Upper lobe of left lung (tissue), 6 donors: Measurements from ENCODE around the gene SDK1. TPM values are rescaled to one million over a fixed set of nuclear protein-coding genes. Genes with fewer than 3 reads are reported as not detected.
A peak's percentile ranks its signal among the peaks of the same experiment; 100 is the strongest.

ENCODE experiments used
- ATAC-seq, 2 donors: fragments of 200-7000 bp; cut with Tn5 transposase; one replicate each; pipeline ENCODE4 v1.9.1; 2022; ENCODE audit warnings: mild to moderate bottlenecking in 2 of 2, moderate library complexity in 2 of 2; ENCODE audit not compliant: low FRiP score in 2 of 2
- DNase-seq, 2 donors: peaks; one replicate each; pipeline ENCODE4 v3.0.0-alpha.2; 2019 to 2020
- H3K27ac ChIP-seq, 4 donors: fragments of 200-600 bp; sonication (generic); one replicate each; pipeline ENCODE4 v1.5.1; 2016 to 2019
- H3K27me3 ChIP-seq, 4 donors: fragments of 200-600 bp; sonication (generic); one replicate each; pipeline ENCODE4 v1.5.1; 2017 to 2019
- H3K36me3 ChIP-seq, 4 donors: fragments of 200-600 bp; sonication (generic); one replicate each; pipeline ENCODE4 v1.5.1; 2016 to 2019
- H3K4me1 ChIP-seq, 4 donors: fragments of 200-600 bp; sonication (generic); one replicate each; pipeline ENCODE4 v1.5.1; 2018 to 2019
- H3K4me3 ChIP-seq, 4 donors: fragments of 200-600 bp; sonication (generic); one replicate each; pipeline ENCODE4 v1.5.1; 2017 to 2019; ENCODE audit warnings: mild to moderate bottlenecking in 2 of 4, moderate library complexity in 1 of 4
- H3K9me3 ChIP-seq, 4 donors: fragments of 200-600 bp; sonication (generic); one replicate each; pipeline ENCODE4 v1.5.1; 2018 to 2019
- CTCF ChIP-seq, 6 experiments: fragments of 450-650 bp in 4 of 6; fragments of 200-600 bp in 2 of 6; sonication (generic) in 2 of 6; IDR thresholded peaks; one replicate each; pipeline ENCODE4 v1.5.1; 2016 to 2019; ENCODE audit warnings: antibody characterized with exemption in 6 of 6
- EP300 ChIP-seq, 4 donors: sonication (generic); formaldehyde crosslinking; IDR thresholded peaks; one replicate each; pipeline ENCODE4 v1.5.1; 2017; ENCODE audit warnings: antibody characterized with exemption in 4 of 4, control low read depth in 2 of 4
- POLR2A ChIP-seq, 4 donors: fragments of 450-650 bp; IDR thresholded peaks; one replicate each; pipeline ENCODE4 v1.5.1; 2016 to 2017; ENCODE audit warnings: antibody characterized with exemption in 4 of 4, mild to moderate bottlenecking in 2 of 4
- POLR2AphosphoS5 ChIP-seq, 2 donors: sonication (generic); formaldehyde crosslinking; IDR thresholded peaks; one replicate each; pipeline ENCODE4 v1.5.1; 2017; ENCODE audit warnings: antibody characterized with exemption in 2 of 2
- WGBS, 2 donors: methylation state at CpG; one replicate each; pipeline ENCODE4 v1.1.5; 2017 to 2018; 5-methylcytosine and 5-hydroxymethylcytosine counted together
- total RNA-seq, 6 donors: library from RNA; depleted of rRNA in 4 of 6; stranded (reverse); fragments of >200 nt in 4 of 6; gene quantifications; one replicate each; pipeline versions ENCODE4 v1.1.0 to v1.2.1, GENCODE V29; 2016 to 2021
- donor health status: DM: no; HTN: no; CAD: no; lungs with moderate emphysema.
- donor health status: DM: no; HTN: yes; CAD: no; lungs with severe emphysema.

SDK1 gene
- total RNA-seq, 6 donors from 2014 or later: 9.3 to 90.1 (median 11.8) TPM

DNA sequence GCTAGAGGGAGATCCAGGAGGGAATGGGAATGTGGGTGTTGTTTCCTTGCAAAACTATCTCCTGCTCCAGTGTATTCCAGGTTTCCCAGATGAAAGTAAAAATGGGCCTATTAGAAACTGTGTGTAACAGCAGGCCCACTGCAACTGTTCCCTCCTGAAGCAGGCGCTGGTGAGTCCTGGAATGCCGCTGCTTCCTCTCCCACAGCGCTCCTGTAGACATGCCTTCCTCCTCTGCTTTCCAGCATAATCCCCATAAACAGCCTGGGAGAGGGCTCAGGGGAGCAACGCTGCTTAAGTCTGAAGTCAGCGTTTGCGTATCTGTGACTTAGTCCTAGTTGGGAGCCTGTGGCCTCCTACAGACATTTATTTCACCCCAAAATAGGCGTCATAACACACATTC, 830.0 kb downstream of the SDK1 start:
- no peak for ATAC-seq

DNA sequence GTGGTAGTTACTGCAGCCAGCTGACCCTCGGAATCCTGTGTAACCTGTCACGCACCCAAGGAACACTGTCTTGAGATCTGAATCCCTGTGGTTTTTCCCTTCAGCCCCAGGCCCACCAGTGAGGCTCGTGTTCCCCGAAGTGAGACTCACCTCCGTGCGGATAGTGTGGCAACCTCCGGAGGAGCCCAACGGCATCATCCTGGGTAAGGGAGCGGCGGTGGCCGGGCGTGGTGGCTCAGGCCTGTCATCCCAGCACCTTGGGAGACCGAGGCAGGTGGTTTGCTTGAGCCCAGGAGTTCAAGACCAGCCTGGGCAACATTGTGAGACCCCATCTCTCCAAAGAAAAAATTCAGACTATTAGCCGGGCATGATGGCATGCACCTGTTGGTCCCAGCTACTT, 831.2 kb downstream of the SDK1 start:
- DNase-seq (no peak), ATAC-seq (no peak)
- Histone ChIP-seq H3K27ac (no peak overlapping the region), H3K9me3 (no peaks in the 10 kb centered on the region), H3K4me1 (no peaks in the 10 kb centered on the region), H3K27me3 (no peaks in the 10 kb centered on the region), H3K4me3 (no peak overlapping the region), H3K36me3 (no peaks in the 10 kb centered on the region)
- WGBS, 2 donors: 91 to 100% methylated on average over 2 to 14 of the region's 14 CpGs
- TF ChIP-seq EP300 (IDR thresholded peaks at IDR 0.05): no peak
- TF ChIP-seq POLR2A (IDR thresholded peaks at IDR 0.05): no peak
- TF ChIP-seq CTCF (IDR thresholded peaks at IDR 0.05): no peak
- no peak for TF ChIP-seq POLR2AphosphoS5 (IDR thresholded peaks at IDR 0.05)

More for the DNA sequence above, 830.0 kb downstream of the SDK1 start:
- no peak overlapping the region for H3K27ac ChIP-seq
- no peaks in the 10 kb centered on the region for H3K9me3 ChIP-seq
- TF ChIP-seq CTCF (IDR thresholded peaks at IDR 0.05) (no peak), POLR2AphosphoS5 (IDR thresholded peaks at IDR 0.05) (no peak), POLR2A (IDR thresholded peaks at IDR 0.05) (no peak), EP300 (IDR thresholded peaks at IDR 0.05) (no peak)
- no peaks in the 10 kb centered on the region for H3K36me3 ChIP-seq
- no peaks in the 10 kb centered on the region for H3K27me3 ChIP-seq
- 80 to 89% methylated on average over 7 of the region's 7 CpGs for WGBS, 2 donors
- H3K4me1 ChIP-seq: no peaks in the 10 kb centered on the region
- no peak for DNase-seq
- no peak overlapping the region for H3K4me3 ChIP-seq

- H3K27me3 ChIP-seq: no peaks in the 10 kb centered on the region
- no peaks in the 10 kb centered on the region for H3K36me3 ChIP-seq
- H3K9me3 ChIP-seq: no peaks in the 10 kb centered on the region
- 77 to 83% methylated on average over 5 to 8 of the region's 8 CpGs for WGBS, 2 donors
- ATAC-seq (no peak), DNase-seq (no peak)
- H3K4me1 ChIP-seq: no peaks in the 10 kb centered on the region
- H3K27ac ChIP-seq: no peak overlapping the region
- no peak overlapping the region for H3K4me3 ChIP-seq
- TF ChIP-seq POLR2AphosphoS5 (IDR thresholded peaks at IDR 0.05) (no peak), POLR2A (IDR thresholded peaks at IDR 0.05) (no peak), EP300 (IDR thresholded peaks at IDR 0.05) (no peak), CTCF (IDR thresholded peaks at IDR 0.05) (no peak)
Measured at GRCh38 chr7:4133491-4134044, 832.5 kb downstream of the SDK1 start.

- no peaks in the 10 kb centered on the region for H3K4me1 ChIP-seq
- no peaks in the 10 kb centered on the region for H3K27me3 ChIP-seq
- H3K36me3 ChIP-seq: no peaks in the 10 kb centered on the region
- DNase-seq (no peak), ATAC-seq (no peak)
- 77 to 79% methylated on average over 3 to 7 of the region's 7 CpGs for WGBS, 2 donors
- no peaks in the 10 kb centered on the region for H3K9me3 ChIP-seq
- TF ChIP-seq POLR2A (IDR thresholded peaks at IDR 0.05) (no peak), POLR2AphosphoS5 (IDR thresholded peaks at IDR 0.05) (no peak), EP300 (IDR thresholded peaks at IDR 0.05) (no peak), CTCF (IDR thresholded peaks at IDR 0.05) (no peak)
- no peak overlapping the region for H3K27ac ChIP-seq
- H3K4me3 ChIP-seq: no peak overlapping the region
Measured at GRCh38 chr7:4134204-4134603, 833.2 kb downstream of the SDK1 start.

DNA sequence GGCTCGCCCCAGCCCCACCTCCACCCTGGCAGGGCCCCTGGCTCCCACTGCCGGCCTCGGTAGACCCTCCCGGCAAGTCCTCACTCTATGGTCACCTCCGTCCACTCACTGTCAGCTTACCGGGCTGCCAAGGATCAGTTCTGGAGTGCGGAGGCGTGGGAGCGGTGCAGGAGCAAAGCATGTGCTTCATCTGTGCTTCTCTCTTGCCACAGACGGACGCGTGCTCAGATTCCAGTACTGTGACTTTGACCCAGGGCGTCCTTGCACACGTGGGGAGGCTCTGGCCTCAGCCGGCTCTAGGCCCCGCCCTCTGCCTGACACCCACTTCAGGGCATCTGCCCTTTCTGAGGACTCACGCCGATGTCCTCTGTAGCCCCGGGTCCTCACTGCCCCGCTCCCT, 833.6 kb downstream of the SDK1 start:
- TF ChIP-seq POLR2A (IDR thresholded peaks at IDR 0.05) (no peak), EP300 (IDR thresholded peaks at IDR 0.05) (no peak), POLR2AphosphoS5 (IDR thresholded peaks at IDR 0.05) (no peak), CTCF (IDR thresholded peaks at IDR 0.05) (no peak)
- ATAC-seq (peak; percentile 4 to 18), DNase-seq (no peak)

More for the DNA sequence above, 833.6 kb downstream of the SDK1 start:
- no peaks in the 10 kb centered on the region for H3K27me3 ChIP-seq
- WGBS, 2 donors: 82 to 89% methylated on average over 18 to 20 of the region's 20 CpGs
- H3K36me3 ChIP-seq: no peaks in the 10 kb centered on the region
- no peaks in the 10 kb centered on the region for H3K9me3 ChIP-seq
- no peaks in the 10 kb centered on the region for H3K4me1 ChIP-seq
- no peak overlapping the region for H3K27ac ChIP-seq
- H3K4me3 ChIP-seq: no peak overlapping the region
